Left ventricle myocardium inferior (tissue), 1 donor: Measurements from ENCODE around the gene TBC1D22A. TPM values are rescaled to one million over a fixed set of nuclear protein-coding genes. Genes with fewer than 3 reads are reported as not detected.
A peak's percentile ranks its signal among the peaks of the same experiment; 100 is the strongest.

ENCODE experiments used
- DNase-seq: peaks from one replicate; pipeline ENCODE4 v3.0.0-alpha.2; 2020
- H3K27ac ChIP-seq: fragments of 200-600 bp; replicated peaks from 2 replicates; pipeline ENCODE4 v1.8.0; 2021
- H3K27me3 ChIP-seq: fragments of 200-600 bp; 2 replicates; pipeline ENCODE4 v1.8.0; 2021; ENCODE audit warnings: low read depth
- H3K36me3 ChIP-seq: fragments of 200-600 bp; 2 replicates; pipeline ENCODE4 v1.8.0; 2021
- H3K4me1 ChIP-seq: fragments of 200-600 bp; 2 replicates; pipeline ENCODE4 v1.8.0; 2021
- H3K4me3 ChIP-seq: fragments of 200-600 bp; 2 replicates; pipeline ENCODE4 v1.8.0; 2021; ENCODE audit warnings: mild to moderate bottlenecking, moderate library complexity
- H3K9me3 ChIP-seq: fragments of 200-600 bp; replicated peaks from 2 replicates; pipeline ENCODE4 v1.8.0; 2021
- CTCF ChIP-seq: fragments of 200-600 bp; IDR thresholded peaks from 2 replicates; pipeline ENCODE4 v1.8.0; 2021; ENCODE audit warnings: antibody characterized with exemption, mild to moderate bottlenecking, borderline replicate concordance
- intact Hi-C: fragments of 100-400 bp; cut with micrococcal nuclease; formaldehyde crosslinking; loops from one replicate; pipeline ENCODE4 v1.11.0; 2022
- total RNA-seq: library from RNA; stranded (reverse); fragmentation: NEBNext Ultra II Directional; extraction: Animal tissue kit (Norgen Biotek cat#: 25700); gene quantifications from one replicate; pipeline ENCODE4 v1.2.1, GENCODE V29; 2021
- donor health status: DM: no; HTN: yes; CAD: no; lungs with severe emphysema.

Gene TBC1D22A
- total RNA-seq, 1 donor from 2014 or later = 16.2 TPM

GRCh38 chr22:47030143-47030661, 267.8 kb downstream of the TBC1D22A start:
- Histone ChIP-seq H3K9me3 (no peaks in the 10 kb centered on the region), H3K36me3 (no peaks in the 10 kb centered on the region), H3K27me3 (no peaks in the 10 kb centered on the region), H3K4me3 (no peak overlapping the region), H3K27ac (no peak overlapping the region), H3K4me1 (peaks cover 4% of the 10 kb centered on the region)
- intact Hi-C loops = no loop called here
- DNase-seq = no peak
- no peak for TF ChIP-seq CTCF

GRCh38 chr22:47030881-47031627, 268.6 kb downstream of the TBC1D22A start:
- intact Hi-C loops = no loop called here
- Histone ChIP-seq H3K4me1 (peaks cover 4% of the 10 kb centered on the region), H3K27ac (no peak overlapping the region), H3K4me3 (no peak overlapping the region), H3K36me3 (no peaks in the 10 kb centered on the region), H3K27me3 (no peaks in the 10 kb centered on the region), H3K9me3 (no peaks in the 10 kb centered on the region)
- DNase-seq = peak; percentile 3
- no peak for TF ChIP-seq CTCF

- Histone ChIP-seq H3K36me3 (no peaks in the 10 kb centered on the region), H3K4me3 (no peak overlapping the region), H3K27me3 (no peaks in the 10 kb centered on the region), H3K27ac (no peak overlapping the region), H3K4me1 (peaks cover 4% of the 10 kb centered on the region), H3K9me3 (no peaks in the 10 kb centered on the region)
- peak; percentile 7 for DNase-seq
- intact Hi-C loops = no loop called here
- TF ChIP-seq CTCF = no peak
Measured at GRCh38 chr22:47031628-47031915, 269.1 kb downstream of the TBC1D22A start.

GRCh38 chr22:47032091-47032943, 269.9 kb downstream of the TBC1D22A start:
- no peaks in the 10 kb centered on the region for H3K27me3 ChIP-seq
- H3K4me1 ChIP-seq = peaks cover 4% of the 10 kb centered on the region
- H3K36me3 ChIP-seq = no peaks in the 10 kb centered on the region
- intact Hi-C loops = no loop called here
- H3K27ac ChIP-seq = no peak overlapping the region
- H3K9me3 ChIP-seq = no peaks in the 10 kb centered on the region
- H3K4me3 ChIP-seq = no peak overlapping the region
- no peak for TF ChIP-seq CTCF
- peak; percentile 11 for DNase-seq

GRCh38 chr22:47032956-47033647, 270.7 kb downstream of the TBC1D22A start:
- no peaks in the 10 kb centered on the region for H3K27me3 ChIP-seq
- no peak overlapping the region for H3K4me3 ChIP-seq
- H3K4me1 ChIP-seq = peaks cover 4% of the 10 kb centered on the region
- no peaks in the 10 kb centered on the region for H3K9me3 ChIP-seq
- H3K27ac ChIP-seq = no peak overlapping the region
- H3K36me3 ChIP-seq = no peaks in the 10 kb centered on the region
- DNase-seq = peak; percentile 1
- intact Hi-C loops = no loop called here
- TF ChIP-seq CTCF = no peak
